Retinal pigment epithelial cell (primary cell): ENCODE data around the gene RRAGD.
A peak's percentile ranks its signal among the peaks of the same experiment; 100 is the strongest.

Source experiments
- DNase-seq: peaks from one replicate; pipeline ENCODE4 v3.0.0-alpha.2; 2010; ENCODE audit warnings: low read depth
- H3K4me3 ChIP-seq: 2 replicates; pipeline ENCODE4 v1.5.1; 2011; ENCODE audit warnings: mild to moderate bottlenecking, low read length, control low read depth, moderate library complexity
- TF ChIP-seq, protein P1 (sequence below): conservative IDR thresholded peaks from 2 replicates; pipeline ENCODE4 v1.5.1; 2011; ENCODE audit warnings: low read depth, low read length, control low read depth, inconsistent platforms

RRAGD gene

DNA sequence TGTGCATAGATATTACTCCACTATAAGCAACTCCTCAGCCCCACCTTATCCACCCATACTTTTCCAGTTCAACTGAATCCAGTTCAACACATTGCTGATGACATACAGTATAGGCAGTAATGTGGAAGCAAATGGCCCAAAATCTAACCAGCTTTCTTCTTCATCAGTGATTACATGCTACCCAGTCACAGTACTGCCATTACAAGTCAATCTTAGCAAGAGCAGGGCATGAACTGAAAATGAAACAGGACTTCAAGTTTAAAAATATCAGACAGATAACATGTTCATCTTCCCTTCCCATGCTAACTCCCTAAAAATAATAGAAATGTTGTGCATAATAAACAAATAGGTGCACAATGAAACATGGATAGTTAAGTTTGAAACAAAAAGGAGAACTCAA is 19.2 kb downstream of the RRAGD start:
- H3K4me3 ChIP-seq, result no peak overlapping the region
- no peak for DNase-seq
- TF ChIP-seq, protein P1, sequence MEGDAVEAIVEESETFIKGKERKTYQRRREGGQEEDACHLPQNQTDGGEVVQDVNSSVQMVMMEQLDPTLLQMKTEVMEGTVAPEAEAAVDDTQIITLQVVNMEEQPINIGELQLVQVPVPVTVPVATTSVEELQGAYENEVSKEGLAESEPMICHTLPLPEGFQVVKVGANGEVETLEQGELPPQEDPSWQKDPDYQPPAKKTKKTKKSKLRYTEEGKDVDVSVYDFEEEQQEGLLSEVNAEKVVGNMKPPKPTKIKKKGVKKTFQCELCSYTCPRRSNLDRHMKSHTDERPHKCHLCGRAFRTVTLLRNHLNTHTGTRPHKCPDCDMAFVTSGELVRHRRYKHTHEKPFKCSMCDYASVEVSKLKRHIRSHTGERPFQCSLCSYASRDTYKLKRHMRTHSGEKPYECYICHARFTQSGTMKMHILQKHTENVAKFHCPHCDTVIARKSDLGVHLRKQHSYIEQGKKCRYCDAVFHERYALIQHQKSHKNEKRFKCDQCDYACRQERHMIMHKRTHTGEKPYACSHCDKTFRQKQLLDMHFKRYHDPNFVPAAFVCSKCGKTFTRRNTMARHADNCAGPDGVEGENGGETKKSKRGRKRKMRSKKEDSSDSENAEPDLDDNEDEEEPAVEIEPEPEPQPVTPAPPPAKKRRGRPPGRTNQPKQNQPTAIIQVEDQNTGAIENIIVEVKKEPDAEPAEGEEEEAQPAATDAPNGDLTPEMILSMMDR, result no peak

DNA sequence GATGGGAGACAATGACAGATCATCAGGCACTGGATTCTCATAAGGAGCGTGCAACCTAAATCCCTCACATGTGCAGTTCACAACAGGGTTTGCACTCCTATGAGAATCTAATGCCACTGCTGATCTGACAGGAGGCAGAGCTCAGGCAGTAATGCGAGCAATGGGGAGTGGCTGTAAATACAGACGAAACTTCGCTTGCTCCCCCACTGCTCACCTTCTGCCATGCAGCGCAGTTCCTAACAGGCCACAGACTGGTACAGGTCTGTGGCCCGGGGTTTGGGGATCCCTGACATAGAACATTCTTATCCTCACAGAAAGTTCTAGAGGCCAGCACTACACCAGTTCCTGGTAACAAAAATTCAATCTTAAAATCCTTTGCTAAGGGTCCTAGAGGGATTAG is 23.2 kb downstream of the RRAGD start:
- H3K4me3 ChIP-seq, result no peak overlapping the region
- TF ChIP-seq, protein P1, result no peak
- DNase-seq, result no peak

DNA sequence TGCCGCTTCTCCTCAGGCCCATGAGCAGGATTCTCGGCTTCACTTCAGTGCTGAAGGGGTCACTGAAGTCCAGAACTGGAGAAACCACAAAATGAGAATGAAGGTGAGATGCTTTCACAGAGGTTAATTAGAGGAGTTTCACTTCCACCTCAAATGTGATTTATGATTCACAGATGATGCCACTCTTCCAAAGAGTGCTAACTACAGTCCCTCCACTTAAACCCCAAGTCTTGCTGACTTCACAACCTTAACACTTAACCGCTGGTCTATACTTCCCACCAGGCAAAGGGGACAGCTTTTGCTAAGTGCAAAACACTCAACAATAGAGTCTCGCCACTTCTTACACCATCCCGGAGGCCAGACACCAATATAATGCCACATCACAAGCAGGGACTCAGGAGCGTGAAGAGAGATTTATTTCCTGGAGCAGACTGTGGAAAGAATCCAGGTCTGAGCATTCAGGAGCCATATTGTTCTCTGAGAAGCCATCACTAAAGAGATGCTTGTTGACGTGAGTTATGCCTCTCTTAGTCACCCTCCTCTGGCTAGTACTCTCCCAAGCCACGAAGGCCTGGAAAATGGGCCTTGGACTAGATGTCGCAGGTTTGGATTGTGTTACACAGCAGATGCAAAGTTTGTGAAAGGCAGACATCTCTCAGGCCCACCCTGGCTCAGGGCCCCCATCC is 24.4 kb downstream of the RRAGD start:
- TF ChIP-seq, protein P1, result no peak
- H3K4me3 ChIP-seq, result no peak overlapping the region
- no peak for DNase-seq

DNA sequence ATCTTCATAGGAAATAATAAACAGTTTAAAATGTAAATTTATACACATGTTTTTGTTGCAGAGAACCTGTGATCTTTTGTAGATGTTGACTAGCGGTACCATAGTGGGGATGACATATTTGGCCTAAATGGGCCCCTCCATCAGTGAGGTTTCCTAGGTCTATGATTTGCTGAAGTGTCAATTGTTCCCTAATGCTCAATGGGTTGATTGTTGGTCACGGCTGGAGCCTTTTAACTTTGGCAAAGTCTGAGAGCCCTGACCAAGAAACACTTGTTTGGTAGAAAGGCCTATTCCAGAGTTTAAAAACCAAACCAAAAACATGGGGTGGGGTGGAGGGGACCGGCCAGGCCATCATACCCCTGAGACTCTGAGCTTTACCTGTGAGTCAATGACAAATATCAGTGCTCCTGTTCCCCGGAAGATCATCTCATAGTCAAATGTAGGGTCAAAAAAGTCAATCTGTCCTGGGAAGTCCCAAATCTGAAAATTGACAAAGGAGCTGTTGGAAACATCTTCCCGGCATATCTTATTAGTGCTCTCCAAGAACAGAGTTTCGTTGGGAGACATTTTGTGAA is 25.1 kb downstream of the RRAGD start:
- TF ChIP-seq, protein P1, result no peak
- no peak for DNase-seq
- no peak overlapping the region for H3K4me3 ChIP-seq

- DNase-seq, result no peak
- H3K4me3 ChIP-seq, result no peak overlapping the region
- TF ChIP-seq, protein P1, result no peak
These were observed 26.2 kb downstream of the RRAGD start for GRCh38 chr6:89385846-89386245.

DNA sequence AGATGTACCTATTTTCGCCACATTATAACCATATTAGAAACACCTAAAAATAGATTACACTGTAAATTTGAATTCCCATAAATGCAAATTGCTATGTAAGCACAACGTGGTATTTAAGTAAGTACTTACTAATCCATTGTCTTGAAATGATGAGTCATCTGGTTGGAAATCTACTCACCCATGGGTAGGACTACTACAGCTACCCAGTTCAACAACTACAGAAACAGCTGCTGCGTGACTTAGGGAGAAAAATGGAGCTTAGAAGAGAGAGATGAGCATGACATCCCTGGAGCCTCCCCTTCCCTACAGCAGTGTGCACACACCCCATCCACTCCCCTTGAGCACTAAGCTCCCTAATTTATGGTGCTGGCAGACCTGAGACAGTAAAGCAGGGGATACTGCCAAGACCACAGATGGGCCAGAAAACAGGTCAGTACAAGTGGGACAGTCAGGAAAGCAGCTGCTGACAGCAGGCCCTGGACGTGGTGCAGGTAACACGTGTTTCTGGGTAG is 26.9 kb downstream of the RRAGD start:
- peak; percentile 66 for DNase-seq
- TF ChIP-seq, protein P1, result no peak
- H3K4me3 ChIP-seq, result no peak overlapping the region

DNA sequence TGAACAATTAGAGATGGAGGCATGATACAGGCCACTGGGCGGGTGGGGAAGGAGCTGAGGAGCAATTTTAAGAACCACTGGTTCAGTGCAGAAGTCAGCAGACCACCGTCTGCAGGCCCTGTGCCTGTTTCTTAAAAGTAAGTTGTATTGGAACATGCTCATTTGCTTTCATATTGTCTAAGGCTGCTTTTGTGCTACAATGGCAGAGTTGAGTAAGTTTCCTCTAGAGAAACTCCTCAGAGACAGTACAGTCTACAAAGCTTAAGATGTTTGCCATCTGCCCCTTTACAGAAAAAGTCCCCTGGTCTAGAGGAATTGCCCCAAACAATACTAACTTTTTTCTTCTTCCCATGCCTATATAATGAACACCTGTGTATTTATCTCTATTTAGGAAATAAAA is 31.0 kb downstream of the RRAGD start:
- TF ChIP-seq, protein P1, result no peak
- no peak for DNase-seq
- no peak overlapping the region for H3K4me3 ChIP-seq
